DND-41 (cell line): ENCODE results near the gene FAM3D.

Experiments
- ATAC-seq: fragments of 200-7000 bp; cut with Tn5 transposase; 3 replicates; pipeline ENCODE4 v1.9.1; 2021; ENCODE audit warnings: low read depth; ENCODE audit not compliant: insufficient read depth
- DNase-seq: peaks from one replicate; pipeline ENCODE4 v3.0.0-alpha.2; 2020
- H2AFZ ChIP-seq: 2 replicates; pipeline ENCODE4 v1.6.0; 2012; ENCODE audit warnings: low read depth, low read length
- H3K27ac ChIP-seq: 2 replicates; pipeline ENCODE4 v1.5.1; 2012; ENCODE audit warnings: low read length, inconsistent platforms
- H3K27me3 ChIP-seq: fragments of 200-600 bp; sonication (generic); 2 replicates; pipeline ENCODE4 v1.6.0; 2012; ENCODE audit warnings: low read length, mild to moderate bottlenecking, inconsistent platforms; ENCODE audit not compliant: insufficient read depth, poor library complexity
- H3K36me3 ChIP-seq: 2 replicates; pipeline ENCODE4 v1.5.1; 2012; ENCODE audit warnings: low read length, inconsistent platforms; ENCODE audit not compliant: insufficient read depth
- H3K4me1 ChIP-seq: 2 replicates; pipeline ENCODE4 v1.5.1; 2012; ENCODE audit warnings: mild to moderate bottlenecking, low read length; ENCODE audit not compliant: insufficient read depth
- H3K4me2 ChIP-seq: 2 replicates; pipeline ENCODE4 v1.6.0; 2012; ENCODE audit warnings: mild to moderate bottlenecking, moderate library complexity, low read length, inconsistent platforms; ENCODE audit not compliant: insufficient read depth
- H3K4me3 ChIP-seq, 2 experiments: fragments of 200-600 bp in 1 of 2; shearing (Covaris generic) in 1 of 2; 2 replicates each; pipeline ENCODE4 v1.5.1; 2012 to 2016; ENCODE audit warnings: inconsistent platforms in 2 of 2, low read length in 2 of 2, mild to moderate bottlenecking in 2 of 2, low read depth in 1 of 2, moderate library complexity in 1 of 2
- H3K79me2 ChIP-seq: 2 replicates; pipeline ENCODE4 v1.6.0; 2012; ENCODE audit warnings: low read length, inconsistent platforms; ENCODE audit not compliant: insufficient read depth
- H3K9ac ChIP-seq: 2 replicates; pipeline ENCODE4 v1.6.0; 2012; ENCODE audit warnings: low read depth, mild to moderate bottlenecking, inconsistent platforms, low read length, moderate library complexity
- H3K9me3 ChIP-seq: 2 replicates; pipeline ENCODE4 v1.5.1; 2012; ENCODE audit warnings: low read length, moderate library complexity, mild to moderate bottlenecking, inconsistent platforms; ENCODE audit not compliant: insufficient read depth, severe bottlenecking
- H4K20me1 ChIP-seq: 2 replicates; pipeline ENCODE4 v1.6.0; 2012; ENCODE audit warnings: low read length; ENCODE audit not compliant: insufficient read depth
- CTCF ChIP-seq: IDR thresholded peaks from 2 replicates; pipeline ENCODE4 v1.5.1; 2012; ENCODE audit warnings: borderline replicate concordance, low read length, moderate library complexity, mild to moderate bottlenecking; ENCODE audit not compliant: poor library complexity, severe bottlenecking; ENCODE audit errors: extremely low read depth
- EZH2 ChIP-seq: IDR thresholded peaks from 3 replicates; pipeline ENCODE4 v1.6.1; 2012; ENCODE audit warnings: borderline replicate concordance, low read depth, mild to moderate bottlenecking, moderate library complexity, low read length, inconsistent platforms; ENCODE audit not compliant: severe bottlenecking

Gene FAM3D

GRCh38 chr3:58638591-58638990 lies 28.0 kb downstream of the FAM3D start:
- H2AFZ ChIP-seq, result no peak overlapping the region
- H3K79me2 ChIP-seq, result no peaks in the 10 kb centered on the region
- no peaks in the 10 kb centered on the region for H3K36me3 ChIP-seq
- no peak overlapping the region for H3K9ac ChIP-seq
- no peaks in the 10 kb centered on the region; the same call in 1 of the 2 replicates for H4K20me1 ChIP-seq
- H3K27me3 ChIP-seq, result peaks cover 7% of the 10 kb centered on the region
- no peaks in the 10 kb centered on the region for H3K9me3 ChIP-seq
- no peak overlapping the region for H3K4me2 ChIP-seq
- H3K27ac ChIP-seq, result no peak overlapping the region
- DNase-seq (no peak), ATAC-seq (no peak)
- no peaks in the 10 kb centered on the region for H3K4me1 ChIP-seq
- TF ChIP-seq CTCF (no peak), EZH2 (no peak)
- H3K4me3 ChIP-seq, result no peak overlapping the region

GRCh38 chr3:58637509-58637908 lies 29.1 kb downstream of the FAM3D start:
- H3K27me3 ChIP-seq, result peaks cover 7% of the 10 kb centered on the region
- no peaks in the 10 kb centered on the region; the same call in 1 of the 2 replicates for H4K20me1 ChIP-seq
- TF ChIP-seq CTCF, result no peak
- TF ChIP-seq EZH2, result no peak
- H3K27ac ChIP-seq, result no peak overlapping the region
- H3K4me2 ChIP-seq, result no peak overlapping the region
- no peaks in the 10 kb centered on the region for H3K79me2 ChIP-seq
- H3K9me3 ChIP-seq, result no peaks in the 10 kb centered on the region
- no peaks in the 10 kb centered on the region for H3K36me3 ChIP-seq
- H3K9ac ChIP-seq, result no peak overlapping the region
- ATAC-seq (no peak), DNase-seq (no peak)
- no peak overlapping the region for H2AFZ ChIP-seq
- H3K4me3 ChIP-seq, result no peak overlapping the region
- H3K4me1 ChIP-seq, result no peaks in the 10 kb centered on the region

- no peaks in the 10 kb centered on the region for H3K9me3 ChIP-seq
- H3K4me3 ChIP-seq, result no peak overlapping the region
- no peak overlapping the region for H3K4me2 ChIP-seq
- DNase-seq, result no peak
- no peaks in the 10 kb centered on the region for H4K20me1 ChIP-seq
- H2AFZ ChIP-seq, result no peak overlapping the region
- H3K79me2 ChIP-seq, result no peaks in the 10 kb centered on the region
- no peaks in the 10 kb centered on the region for H3K4me1 ChIP-seq
- TF ChIP-seq EZH2 (no peak), CTCF (no peak)
- no peak for ATAC-seq
- no peak overlapping the region for H3K9ac ChIP-seq
- no peak overlapping the region for H3K27ac ChIP-seq
- H3K36me3 ChIP-seq, result no peaks in the 10 kb centered on the region
- H3K27me3 ChIP-seq, result peaks cover 13% of the 10 kb centered on the region
Measured at GRCh38 chr3:58635371-58636285, 30.9 kb downstream of the FAM3D start.
